Gastrocnemius medialis (tissue), 4 donors: ENCODE measurements around the gene PCSK5.

Experiments
- POLR2A ChIP-seq, 2 donors: fragments of 450-650 bp; IDR thresholded peaks; one replicate each; pipeline ENCODE4 v1.6.1; 2017; ENCODE audit warnings: antibody characterized with exemption in 2 of 2, mild to moderate bottlenecking in 2 of 2, moderate library complexity in 2 of 2
- TF ChIP-seq, protein P1 (sequence below), 5 experiments: fragments of 450-650 bp in 3 of 5; fragments of 200-600 bp in 2 of 5; sonication (generic) in 2 of 5; IDR thresholded peaks in 4 of 5; conservative IDR thresholded peaks in 1 of 5; 1 replicate in 4 of 5; 2 replicates in 1 of 5; pipeline ENCODE4 v1.5.1; 2016 to 2019; ENCODE audit warnings: antibody characterized with exemption in 5 of 5, mild to moderate bottlenecking in 3 of 5, moderate library complexity in 3 of 5

DNA sequence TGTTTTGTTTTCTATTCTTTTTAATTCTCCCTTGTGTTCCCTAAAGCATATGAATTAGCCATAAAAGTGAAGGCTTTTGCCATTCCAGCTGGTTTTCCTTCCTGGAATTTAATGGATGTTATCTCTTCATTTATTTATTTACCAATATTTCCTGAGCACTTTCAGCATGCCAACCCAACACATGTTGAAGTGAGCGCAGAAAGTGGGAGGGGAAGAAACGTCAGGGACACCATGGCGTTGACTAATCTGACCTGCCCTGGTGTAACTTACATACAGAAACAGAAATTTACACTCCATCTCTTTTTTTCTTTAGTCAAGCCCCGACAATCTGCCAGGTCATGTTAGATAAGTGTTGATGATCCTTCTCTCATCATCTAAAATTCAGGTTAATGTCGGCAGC lies 247.5 kb downstream of the PCSK5 start:
- TF ChIP-seq, protein P1, sequence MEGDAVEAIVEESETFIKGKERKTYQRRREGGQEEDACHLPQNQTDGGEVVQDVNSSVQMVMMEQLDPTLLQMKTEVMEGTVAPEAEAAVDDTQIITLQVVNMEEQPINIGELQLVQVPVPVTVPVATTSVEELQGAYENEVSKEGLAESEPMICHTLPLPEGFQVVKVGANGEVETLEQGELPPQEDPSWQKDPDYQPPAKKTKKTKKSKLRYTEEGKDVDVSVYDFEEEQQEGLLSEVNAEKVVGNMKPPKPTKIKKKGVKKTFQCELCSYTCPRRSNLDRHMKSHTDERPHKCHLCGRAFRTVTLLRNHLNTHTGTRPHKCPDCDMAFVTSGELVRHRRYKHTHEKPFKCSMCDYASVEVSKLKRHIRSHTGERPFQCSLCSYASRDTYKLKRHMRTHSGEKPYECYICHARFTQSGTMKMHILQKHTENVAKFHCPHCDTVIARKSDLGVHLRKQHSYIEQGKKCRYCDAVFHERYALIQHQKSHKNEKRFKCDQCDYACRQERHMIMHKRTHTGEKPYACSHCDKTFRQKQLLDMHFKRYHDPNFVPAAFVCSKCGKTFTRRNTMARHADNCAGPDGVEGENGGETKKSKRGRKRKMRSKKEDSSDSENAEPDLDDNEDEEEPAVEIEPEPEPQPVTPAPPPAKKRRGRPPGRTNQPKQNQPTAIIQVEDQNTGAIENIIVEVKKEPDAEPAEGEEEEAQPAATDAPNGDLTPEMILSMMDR (IDR thresholded peaks at IDR 0.05 in 4 of 5, conservative IDR thresholded peaks at IDR 0.05 in 1 of 5) = no peak
- no peak for TF ChIP-seq POLR2A (IDR thresholded peaks at IDR 0.05)
